GM12874 (cell line): ENCODE measurements around the gene POU2AF1.

ENCODE experiments used
- TF ChIP-seq, protein P1 (sequence below): IDR thresholded peaks from 2 replicates; pipeline ENCODE4 v1.5.1; 2011; ENCODE audit warnings: low read depth, mild to moderate bottlenecking, control low read depth, low read length, moderate library complexity; ENCODE audit not compliant: insufficient read depth

Gene POU2AF1

GRCh38 chr11:111352935-111353710, 26.0 kb downstream of the POU2AF1 start:
- TF ChIP-seq, protein P1, sequence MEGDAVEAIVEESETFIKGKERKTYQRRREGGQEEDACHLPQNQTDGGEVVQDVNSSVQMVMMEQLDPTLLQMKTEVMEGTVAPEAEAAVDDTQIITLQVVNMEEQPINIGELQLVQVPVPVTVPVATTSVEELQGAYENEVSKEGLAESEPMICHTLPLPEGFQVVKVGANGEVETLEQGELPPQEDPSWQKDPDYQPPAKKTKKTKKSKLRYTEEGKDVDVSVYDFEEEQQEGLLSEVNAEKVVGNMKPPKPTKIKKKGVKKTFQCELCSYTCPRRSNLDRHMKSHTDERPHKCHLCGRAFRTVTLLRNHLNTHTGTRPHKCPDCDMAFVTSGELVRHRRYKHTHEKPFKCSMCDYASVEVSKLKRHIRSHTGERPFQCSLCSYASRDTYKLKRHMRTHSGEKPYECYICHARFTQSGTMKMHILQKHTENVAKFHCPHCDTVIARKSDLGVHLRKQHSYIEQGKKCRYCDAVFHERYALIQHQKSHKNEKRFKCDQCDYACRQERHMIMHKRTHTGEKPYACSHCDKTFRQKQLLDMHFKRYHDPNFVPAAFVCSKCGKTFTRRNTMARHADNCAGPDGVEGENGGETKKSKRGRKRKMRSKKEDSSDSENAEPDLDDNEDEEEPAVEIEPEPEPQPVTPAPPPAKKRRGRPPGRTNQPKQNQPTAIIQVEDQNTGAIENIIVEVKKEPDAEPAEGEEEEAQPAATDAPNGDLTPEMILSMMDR: 0 out of 2 replicates have a peak, but pooled peaks have one; percentile 1

- TF ChIP-seq, protein P1: no peak
Observed at GRCh38 chr11:111352231-111352746, 26.8 kb downstream of the POU2AF1 start.

DNA sequence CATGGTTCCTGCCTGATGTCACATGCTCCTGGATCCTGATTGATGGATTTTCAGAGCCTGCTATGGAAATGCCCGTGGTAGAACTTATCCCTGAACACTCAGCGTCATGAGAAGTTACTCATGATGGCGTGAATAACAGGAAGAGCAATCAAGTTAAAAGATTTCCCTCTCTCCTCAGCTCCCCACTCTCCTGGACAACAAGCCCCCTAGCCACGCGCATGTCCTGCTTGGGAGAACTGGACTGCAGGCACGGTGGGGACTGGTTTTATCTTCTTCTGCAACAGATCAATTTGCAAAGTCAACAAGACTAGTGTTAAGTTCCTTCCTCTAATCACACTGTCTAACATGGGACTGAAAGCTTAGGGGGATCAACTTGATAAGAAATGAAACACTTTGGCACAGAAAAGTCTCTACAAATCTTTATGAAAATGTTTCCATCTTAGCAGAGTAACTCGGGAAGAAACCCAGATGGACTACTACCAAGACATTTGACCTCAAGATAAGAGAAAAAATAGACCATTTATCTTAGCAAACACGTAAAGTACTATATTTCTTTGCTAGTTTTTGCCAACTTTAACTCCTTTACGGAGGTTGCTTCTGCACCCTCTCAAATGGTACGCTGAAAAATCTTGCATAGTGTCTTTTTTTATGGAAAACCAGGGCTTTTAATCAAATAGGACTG, 27.6 kb downstream of the POU2AF1 start:
- TF ChIP-seq, protein P1: no peak

DNA sequence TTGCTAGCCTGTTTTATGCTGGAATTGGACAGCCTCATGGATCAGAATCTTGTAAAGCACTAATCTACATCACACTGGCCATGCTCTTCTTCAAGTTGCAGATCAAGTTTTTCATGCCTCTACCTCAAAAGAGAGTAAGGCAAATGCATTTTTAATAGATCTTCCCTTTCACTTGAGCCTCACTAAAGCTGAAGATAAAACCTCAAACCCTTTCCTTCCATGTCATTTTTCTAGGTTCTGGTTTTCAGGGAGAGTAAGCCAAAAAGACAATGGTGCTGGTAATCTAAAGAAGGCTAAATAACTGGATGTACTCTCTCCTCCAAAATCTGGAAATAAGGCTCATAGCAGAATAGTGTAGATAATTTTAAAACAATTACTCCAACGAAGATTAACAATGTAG, 28.3 kb downstream of the POU2AF1 start:
- TF ChIP-seq, protein P1: no peak

- TF ChIP-seq, protein P1: no peak
Observed at GRCh38 chr11:111349191-111349695, 29.8 kb downstream of the POU2AF1 start.

- TF ChIP-seq, protein P1: no peak
Observed at GRCh38 chr11:111348147-111348546, 30.9 kb downstream of the POU2AF1 start.

DNA sequence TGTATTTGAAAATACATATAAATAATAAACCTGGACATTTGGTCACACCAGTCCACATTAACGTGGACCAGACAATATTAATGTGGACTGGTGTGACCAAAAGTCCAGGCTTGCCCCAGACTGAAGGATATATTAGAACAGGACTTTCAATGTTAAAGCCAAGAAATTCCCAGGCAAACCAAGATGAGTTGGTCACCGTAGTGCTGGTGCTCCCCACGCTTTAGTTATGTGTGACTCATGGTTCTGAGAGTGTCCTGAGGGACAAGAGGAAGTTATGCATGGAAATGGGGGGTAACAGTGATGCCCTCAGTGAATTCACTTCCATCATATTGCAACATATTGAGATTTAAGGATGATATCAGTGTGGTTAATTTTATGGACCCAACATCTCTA, 31.4 kb downstream of the POU2AF1 start:
- TF ChIP-seq, protein P1: no peak
